Left forelimb (tissue), 1 donor: ENCODE measurements around the gene NPAS3.

Experiments used
- DNase-seq: peaks from one replicate; pipeline ENCODE4 v3.0.0-alpha.2; 2018; ENCODE audit warnings: low spot score

Gene NPAS3

DNA sequence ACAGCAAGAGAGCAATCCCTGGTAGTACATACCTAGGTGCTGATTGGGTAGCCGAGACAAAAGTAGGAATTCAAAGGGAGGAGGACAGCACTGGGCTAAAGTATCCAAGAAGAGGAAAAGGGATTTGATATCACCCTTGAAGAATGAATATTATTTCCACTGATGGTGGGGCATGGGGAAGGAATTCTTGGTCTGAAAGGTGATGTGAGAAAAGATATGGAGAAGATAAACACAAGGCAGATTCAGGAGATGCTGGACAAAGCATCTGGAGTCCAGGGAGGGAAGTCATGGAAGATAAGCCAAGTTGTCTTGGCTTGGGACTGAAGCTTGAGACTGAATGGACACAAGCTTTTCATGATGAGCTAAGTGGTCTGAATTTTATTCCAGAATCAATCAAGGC is 818.2 kb downstream of the NPAS3 start:
- DNase-seq, result no peak

DNA sequence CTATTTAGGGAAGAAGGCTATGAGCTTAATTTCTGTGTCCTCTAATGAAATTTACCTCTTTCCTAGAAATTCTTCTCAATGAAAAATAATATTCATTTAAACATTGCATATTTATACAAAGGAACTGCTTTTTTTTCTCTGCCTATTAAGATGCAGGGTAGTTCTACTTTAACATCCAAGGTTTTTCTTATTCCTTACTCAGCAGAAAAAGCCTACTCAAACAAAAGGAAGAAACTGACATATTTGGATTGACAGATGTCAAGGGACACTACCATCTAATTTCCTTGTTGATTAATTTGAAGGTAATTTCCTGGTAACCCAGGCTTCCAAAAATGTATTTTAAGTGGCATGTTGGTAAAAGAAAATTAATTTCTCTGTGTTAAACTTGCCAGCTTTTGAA is 819.9 kb downstream of the NPAS3 start:
- DNase-seq, result no peak

DNA sequence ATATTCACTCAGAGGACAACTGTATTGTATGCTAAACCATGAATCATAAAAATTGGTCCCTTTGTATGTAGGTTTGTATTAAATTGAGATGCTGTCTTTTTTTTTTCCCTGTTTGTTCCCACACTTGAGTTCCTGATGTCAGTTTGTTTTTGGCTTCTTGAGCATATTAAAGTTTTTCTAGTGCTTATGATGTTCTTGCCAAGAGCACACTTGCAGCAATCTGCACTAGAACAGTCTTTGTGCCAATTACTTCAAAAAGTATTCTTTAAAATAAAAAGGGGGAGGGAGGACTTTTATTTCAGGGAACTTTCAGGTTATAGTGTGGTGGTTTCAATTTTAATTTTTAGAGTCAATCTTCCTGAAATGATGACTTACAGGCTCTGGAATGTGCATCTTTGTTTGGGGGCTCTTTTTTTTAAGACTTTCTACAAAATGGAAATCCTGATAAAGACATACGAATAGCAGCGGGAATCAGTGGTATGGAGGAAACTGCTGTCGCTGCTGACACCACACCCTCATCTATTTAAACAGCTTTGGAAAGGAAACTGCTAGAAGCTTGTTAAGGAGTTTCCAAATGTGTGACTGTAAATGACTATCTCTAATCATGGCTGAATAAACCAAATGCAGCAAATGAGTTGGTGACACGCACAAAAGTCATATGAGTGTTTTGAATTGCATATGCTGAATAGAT is 823.6 kb downstream of the NPAS3 start:
- no peak for DNase-seq

DNA sequence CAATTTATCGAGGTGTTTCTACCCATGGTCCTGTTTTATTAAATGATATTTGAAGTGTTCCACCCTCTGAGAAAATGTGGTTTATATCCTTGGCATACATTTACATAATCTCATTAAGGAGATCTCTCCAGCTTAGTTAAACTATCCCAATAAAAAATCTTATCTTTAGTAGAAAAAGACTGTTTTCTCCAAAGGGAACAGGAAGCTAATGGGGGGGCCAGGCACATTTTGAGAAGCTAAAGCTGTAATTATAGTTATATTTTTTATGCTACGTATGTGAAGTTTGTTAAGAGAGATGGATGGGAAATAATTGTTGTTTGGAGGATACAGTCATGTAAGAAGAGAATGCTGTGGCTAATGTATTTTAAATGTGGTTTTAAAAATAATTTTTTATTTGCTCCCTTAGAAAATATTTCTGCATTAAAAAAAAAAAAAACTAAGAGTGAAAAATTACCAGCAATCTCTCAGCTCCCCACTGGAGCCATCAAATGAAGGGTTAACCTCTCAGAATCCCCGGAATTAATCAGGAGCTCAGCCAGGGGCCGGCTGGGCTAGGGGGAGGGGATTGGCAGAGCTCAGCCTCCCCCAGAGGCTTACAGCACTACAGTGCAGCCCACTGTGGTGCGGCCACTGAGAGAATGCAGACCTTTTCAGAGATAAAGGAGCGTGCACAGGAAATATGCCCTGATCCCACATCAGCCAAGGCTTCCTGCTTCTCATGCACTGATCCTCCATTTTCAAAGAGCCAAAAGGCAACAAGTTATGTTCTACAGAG is 826.4 kb downstream of the NPAS3 start:
- DNase-seq, result peak; percentile 69

DNA sequence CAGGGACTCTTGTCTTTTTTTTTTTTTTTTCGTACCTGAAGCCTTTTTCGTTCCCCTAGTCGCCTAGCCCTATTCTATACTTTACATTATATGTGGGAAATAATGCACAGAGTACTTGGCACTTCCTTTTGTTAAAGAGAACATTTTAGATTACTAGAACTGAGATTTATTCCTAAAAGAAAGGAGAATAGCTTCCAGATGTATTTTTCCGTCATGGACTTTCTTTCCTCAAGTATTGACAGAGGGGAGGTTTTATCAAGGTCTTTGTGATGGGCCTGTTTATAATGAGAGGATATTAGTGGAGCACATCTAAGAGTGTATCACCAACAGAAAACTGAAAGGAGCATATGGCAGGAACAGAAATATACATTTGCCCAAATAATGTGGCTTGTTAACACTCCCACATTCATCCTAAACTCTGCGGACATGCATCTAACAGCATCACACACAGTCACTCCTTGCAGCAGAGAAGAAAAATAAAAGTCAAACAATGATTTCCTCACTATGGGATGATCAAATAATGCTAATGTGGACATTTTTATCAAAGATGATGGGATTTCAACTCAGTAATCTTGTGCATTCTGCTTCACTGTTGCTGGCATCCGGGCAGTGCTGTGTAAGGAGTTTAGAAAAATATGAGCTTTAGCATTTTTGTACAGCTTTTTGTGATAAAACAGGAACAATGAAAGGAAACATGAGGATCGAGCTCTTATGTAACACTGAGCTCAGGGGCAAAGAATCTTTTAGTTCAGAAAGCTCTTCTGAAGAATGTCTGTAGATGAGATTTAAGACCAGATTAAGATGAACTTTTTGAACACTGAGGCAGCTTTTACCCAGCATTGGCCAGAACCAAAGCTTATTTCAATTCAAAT is 829.1 kb downstream of the NPAS3 start:
- no peak for DNase-seq

DNA sequence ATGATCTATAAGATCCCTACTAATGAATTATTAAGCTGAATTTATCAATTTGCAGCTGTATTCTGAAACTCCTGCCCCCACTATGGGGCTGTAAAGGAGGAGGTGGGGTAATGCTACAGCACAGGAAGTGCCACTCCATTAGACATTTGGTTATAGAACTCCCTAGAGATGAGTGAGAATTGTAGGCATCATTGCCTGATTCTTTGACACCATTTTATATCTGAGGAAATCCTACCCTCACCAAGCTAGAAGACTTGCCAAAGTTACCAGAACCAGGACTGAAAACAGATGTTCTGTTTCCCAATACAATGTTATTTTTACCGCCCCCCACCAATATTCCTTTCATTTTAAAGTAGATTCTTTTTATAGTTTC is 829.8 kb downstream of the NPAS3 start:
- DNase-seq, result no peak

DNA sequence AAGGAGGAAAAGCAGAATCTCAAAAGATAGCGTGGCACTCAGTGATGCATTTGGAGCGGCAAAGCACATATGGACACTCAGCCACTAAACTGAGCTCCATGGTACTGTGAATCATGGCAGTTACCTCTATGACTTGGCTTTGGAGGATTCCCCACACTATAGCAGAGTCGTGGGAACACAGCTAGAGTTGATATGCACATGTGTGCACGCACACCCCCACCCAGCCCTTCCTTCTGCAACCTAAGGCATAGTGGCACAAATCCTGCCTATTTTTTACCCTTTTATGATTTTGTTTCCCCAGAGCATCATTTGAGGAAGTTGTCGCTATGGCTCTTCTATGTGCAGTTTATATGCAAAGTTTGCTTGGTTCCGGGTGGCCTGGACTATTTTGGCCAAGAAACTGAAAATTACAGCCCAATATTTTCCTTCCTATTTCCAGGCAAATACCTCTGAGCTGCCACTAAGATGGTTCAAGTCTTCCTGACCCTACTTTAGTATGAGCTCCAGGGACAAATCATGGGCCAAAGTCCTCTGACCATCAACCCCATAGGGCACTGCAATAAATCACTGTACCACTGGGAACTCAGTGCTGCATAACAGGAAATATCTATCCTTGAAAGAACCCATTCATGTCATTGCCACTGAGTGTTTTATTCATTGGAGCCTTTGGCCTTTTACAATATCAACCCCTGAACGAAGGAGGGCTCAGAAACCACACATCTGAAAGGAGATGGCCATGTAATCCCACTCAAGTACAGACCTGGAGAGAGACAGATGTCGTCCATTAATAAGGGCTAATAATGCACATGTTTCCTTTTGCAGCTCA is 834.7 kb downstream of the NPAS3 start:
- no peak for DNase-seq

DNA sequence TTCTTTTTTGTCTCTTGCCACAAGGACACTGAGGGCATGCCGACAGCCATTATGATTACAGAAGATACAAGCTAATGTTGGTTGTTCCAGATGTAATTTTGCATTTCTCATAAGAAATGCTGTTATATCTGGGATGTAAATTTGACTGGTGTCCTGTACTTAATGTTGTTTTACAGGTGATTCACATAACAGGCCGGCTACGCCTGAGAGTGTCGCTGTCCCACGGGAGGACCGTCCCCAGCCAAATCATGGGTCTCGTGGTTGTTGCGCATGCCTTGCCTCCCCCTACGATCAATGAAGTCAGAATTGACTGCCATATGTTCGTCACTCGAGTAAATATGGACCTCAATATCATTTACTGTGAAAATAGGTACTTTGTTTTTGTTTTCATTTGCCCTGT is 835.5 kb downstream of the NPAS3 start:
- no peak for DNase-seq

DNA sequence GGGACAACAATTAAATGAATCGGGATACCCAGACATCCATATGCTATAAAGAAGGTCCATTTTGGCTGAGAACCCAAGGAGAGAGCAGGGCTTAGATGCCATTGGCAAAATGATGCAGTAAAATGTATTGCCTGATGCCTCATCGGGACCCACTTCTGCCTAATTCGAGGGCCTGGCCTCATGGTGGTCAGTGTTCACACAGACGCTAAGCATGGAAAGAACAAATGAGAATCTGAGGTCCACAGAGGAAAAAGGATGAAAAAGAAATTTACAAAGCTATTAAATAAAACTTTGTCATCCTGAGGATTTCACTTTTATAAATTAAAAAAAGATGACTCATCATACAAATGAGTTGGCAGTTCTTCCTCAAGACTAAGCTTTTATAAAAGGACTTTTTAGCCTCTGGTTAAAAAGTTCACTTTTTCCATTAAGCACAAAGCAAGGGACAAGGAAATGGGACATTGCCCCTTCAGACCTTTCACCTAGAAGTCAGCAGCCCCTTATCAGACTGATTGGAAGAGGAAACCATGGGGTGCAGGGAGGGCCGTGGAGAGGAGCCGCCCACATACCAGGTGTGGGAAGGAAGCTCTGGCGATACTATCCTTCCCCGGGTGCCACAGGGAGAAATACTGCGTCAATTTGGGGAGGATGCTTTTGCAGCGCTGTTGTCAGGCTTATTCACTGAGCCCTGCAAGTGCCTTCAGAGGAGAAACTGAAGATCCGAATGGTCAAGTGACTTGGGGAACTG is 836.2 kb downstream of the NPAS3 start:
- DNase-seq, result no peak

DNA sequence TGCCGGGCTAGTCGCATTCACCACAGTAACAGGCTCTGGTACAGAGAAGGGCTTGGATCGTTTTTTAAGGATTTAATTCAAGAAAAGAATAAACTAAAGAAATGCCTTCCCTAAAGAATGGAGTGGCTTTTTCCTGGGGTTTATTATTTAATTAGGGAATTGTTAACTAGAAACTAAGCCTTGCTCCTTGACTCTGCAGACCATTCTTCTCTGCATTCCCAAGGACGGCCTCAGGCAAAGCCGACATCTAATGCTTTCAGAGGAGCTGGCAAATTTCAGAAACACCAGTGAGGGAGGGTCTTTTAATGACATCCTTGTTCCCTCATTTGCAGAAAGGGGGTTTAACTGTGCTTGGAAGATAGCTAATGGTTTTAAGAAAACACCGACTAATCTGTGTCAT is 838.2 kb downstream of the NPAS3 start:
- DNase-seq, result no peak

DNA sequence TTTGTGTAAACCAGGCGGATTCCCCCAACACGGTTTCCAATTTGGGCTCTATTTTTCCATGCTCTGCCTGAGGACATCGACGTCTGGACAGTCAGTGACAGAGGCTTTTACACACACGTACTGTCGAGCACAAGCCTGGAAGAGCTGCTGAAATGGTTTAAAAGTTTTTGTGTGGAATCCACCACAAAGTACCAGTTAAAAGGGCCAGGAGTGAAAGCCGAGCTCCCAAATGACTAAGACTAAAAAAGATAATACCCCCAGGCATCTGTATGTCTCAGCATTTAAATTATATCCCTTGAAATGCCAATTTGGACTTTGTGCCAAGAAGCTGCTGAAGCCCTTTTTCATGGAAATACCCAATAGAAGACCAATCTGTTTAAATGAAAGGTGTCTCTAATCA is 839.0 kb downstream of the NPAS3 start:
- DNase-seq, result no peak

DNA sequence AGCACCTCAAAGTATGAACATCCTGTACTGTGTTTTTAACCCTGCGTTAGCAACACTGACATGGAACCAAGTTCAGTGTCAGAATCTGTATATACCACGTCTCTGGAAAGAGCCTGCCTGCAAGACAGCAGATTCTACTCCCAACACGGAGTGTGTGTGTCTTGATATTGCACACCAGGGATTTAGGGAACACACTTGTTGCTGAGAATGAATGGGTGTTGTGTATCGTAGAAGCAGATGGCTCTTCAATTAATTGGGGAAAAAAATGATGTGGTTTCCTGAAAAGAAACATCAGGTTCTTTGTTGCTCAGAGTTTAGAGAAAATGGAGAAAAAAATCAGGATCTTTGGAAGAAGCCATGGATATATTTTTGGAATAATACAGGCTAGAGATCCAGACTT is 841.4 kb downstream of the NPAS3 start:
- DNase-seq, result no peak

DNA sequence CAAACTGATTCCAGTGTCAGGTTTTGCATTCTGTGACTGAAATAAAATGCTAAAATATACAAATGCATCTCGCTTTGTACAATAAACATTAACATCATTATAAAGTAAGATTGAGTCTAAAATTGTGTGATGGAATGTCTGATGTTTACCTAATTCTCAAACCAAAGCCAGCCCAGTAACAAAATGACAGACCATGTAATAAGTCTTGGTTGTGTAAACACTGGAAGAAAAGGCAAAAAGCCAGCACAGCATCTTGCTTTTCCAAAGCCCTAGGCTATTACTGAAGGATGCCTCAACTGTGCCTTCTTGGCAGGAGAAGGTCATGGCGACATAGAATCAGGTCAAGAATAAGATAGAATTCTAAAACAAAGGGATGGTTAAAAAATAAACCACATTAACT is 842.6 kb downstream of the NPAS3 start:
- no peak for DNase-seq

DNA sequence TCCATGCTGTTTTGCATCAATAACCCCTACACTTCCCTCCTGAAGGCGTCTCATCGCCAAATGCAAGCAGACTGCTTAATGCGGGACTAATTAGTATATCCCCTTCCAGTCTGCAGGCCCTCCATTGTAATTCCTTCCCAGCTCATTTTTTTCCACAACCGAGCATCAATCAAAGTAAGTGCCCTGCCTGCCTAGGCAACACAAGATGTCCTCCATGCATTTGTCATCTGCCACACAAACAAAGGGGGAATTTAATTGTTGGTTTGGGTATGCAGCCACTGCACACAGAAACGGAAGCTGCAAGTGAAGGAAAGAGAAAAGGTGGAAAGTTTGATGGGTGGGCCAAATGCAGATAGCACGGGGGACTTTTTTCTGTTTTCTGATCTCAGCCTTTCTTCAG is 844.2 kb downstream of the NPAS3 start:
- no peak for DNase-seq

DNA sequence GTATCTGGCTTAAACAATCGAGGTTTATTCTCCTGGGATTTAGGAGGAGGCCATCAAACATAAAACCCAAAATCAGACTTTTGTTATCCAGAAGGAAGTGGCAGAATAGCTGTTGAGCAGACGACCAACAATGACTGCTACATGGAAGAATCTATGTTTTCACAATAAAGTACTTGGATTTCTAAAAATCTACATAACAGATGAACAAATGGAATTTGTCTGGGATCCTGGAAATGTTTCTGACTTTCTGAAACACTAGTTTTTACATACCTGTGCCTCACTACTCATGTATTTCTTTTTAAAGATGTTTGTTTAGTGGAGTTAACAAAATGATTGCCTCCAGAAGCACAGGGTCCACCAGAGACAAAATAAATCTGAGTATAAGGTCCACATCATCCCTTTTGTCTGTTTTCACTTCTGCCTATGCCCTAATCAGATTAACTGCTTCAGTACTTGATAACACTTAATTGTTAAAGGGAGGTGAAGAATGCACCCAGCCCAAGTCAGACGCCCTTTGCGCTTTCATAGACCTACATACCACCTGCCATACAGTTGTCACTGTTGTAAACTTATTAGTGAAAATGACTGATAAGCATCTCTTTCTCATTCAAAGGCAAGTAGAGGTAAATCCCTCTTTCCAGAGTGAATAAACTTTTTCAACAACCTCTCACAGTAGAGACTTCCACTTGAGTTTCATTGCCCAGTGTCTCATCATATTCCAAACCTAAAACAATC is 847.6 kb downstream of the NPAS3 start:
- no peak for DNase-seq

DNA sequence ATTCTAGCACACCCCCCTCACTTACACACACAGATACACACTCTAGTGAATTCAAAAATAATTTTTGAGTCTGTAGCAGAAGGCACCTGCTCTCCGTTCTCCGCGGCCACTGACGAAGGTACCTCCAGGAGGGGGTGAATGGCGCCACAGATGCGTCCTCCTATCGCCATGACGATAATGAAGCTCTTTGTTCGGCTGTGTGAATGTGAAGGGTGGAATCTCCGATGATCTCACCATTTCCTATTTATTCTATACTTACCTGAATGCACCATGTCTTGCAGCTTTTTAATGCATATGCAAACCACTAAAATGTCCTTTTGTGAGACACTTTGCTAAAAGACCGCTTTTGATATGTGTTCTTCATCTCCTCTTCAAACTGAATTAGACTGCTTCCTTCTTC is 849.5 kb downstream of the NPAS3 start:
- DNase-seq, result no peak

DNA sequence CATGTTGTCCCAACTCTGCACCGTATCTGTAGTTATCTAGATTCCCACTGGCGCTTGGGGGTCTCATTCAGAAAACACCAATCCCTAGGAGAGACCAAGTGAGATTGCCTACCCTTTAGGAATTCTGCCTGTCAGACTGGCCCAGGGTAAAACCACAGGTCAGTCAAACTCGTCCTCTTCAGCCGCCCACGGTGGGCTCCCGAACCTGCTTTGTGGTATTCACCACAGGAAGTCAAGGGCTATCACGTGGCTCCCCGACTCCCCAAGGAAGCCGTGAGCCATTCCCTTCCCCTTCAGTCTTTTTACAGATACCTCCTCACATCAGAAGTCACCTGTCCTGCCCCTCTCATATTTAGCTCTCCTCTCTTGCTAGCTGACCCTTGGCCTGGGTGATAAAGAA is 852.3 kb downstream of the NPAS3 start:
- DNase-seq, result no peak

DNA sequence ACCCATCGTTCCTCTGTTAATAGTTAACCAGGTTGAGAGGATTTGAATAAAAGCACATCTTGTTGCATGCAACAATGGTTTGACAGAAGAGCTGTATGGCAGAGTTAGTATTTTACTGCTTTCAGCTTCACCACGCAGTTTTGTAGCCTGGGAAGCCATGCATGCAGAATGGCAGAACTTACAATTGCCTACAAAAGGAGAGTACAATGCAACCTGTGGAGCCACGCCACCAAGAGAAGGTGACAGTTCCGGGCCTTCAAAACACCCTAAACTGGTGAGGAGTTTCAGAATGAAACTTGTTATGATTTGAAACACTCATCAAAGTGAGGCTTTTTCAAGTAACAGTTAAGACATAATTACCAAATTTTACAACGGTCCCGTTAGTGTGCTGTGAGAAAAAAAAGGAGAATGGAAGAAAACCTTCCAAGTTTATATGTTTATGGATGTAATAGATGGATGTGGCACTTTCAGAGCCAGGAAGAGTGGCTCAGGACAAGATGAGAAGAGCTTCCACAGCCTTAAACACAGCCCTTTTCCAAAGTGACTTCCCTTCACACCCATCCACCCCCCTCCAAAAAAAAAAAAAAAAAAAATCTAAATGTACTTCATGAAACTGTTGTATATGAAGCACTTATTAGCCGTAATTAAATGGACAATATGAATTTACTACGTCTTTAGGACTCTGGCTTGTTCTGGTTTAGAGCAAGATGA is 853.5 kb downstream of the NPAS3 start:
- no peak for DNase-seq

DNA sequence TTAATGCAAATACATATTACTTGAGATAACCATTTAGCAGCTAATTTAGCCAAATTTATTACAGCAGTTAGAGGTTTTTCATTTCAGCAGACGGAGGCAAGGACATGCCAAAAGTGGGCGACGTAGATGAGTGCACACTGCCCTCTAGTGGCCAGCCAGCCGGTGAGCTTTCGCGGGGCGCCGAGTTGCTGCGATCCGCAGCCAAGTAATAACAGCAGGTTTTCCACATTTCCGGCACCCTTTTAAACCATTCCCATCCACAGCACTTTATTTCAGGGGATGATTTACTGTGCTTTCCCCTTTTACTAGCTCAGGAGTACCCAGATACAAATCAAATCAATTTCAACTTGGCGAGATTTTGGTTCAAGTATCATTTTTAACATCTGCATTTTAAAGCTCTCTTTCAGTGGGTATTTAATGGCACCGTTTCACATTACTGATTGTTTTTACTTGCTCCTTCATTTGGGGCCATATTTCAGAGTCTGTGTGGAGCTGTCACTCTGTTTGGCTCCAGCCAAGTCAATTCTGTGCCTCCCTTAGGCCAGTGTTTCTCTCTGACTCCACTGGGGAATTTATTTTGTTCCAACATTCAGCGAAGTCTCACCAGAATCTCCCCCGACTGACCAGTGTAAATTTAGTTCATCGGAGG is 854.2 kb downstream of the NPAS3 start:
- peak; percentile 91 for DNase-seq
